Tibial nerve (tissue), 4 donors: Measurements from ENCODE around the gene TECPR1. TPM values are rescaled to one million over a fixed set of nuclear protein-coding genes. Genes with fewer than 3 reads are reported as not detected.

Experiments
- DNase-seq, 2 donors: peaks; one replicate each; pipeline ENCODE4 v3.0.0-alpha.2; 2019; ENCODE audit warnings: low spot score in 2 of 2
- H3K27ac ChIP-seq, 4 donors: fragments of 200-600 bp; sonication (generic) in 3 of 4; one replicate each; pipeline ENCODE4 v1.5.1; 2017 to 2019; ENCODE audit warnings: mild to moderate bottlenecking in 1 of 4
- H3K27me3 ChIP-seq, 2 donors: fragments of 200-600 bp; sonication (generic) in 1 of 2; one replicate each; pipeline versions ENCODE4 v1.5.1 to v1.6.0; 2017 to 2019
- H3K36me3 ChIP-seq, 3 donors: fragments of 200-600 bp; sonication (generic); one replicate each; pipeline ENCODE4 v1.5.1; 2018 to 2019
- H3K4me1 ChIP-seq, 4 donors: fragments of 200-600 bp; sonication (generic) in 3 of 4; one replicate each; pipeline ENCODE4 v1.5.1; 2017 to 2019
- H3K4me3 ChIP-seq, 4 donors: fragments of 200-600 bp; sonication (generic) in 3 of 4; one replicate each; pipeline ENCODE4 v1.5.1; 2017 to 2019; ENCODE audit warnings: mild to moderate bottlenecking in 1 of 4, moderate library complexity in 1 of 4
- H3K9me3 ChIP-seq, 4 donors: fragments of 200-600 bp; sonication (generic) in 3 of 4; one replicate each; pipeline ENCODE4 v1.5.1; 2017 to 2019
- CTCF ChIP-seq, 5 experiments: fragments of 200-600 bp in 3 of 5; fragments of 450-650 bp in 2 of 5; sonication (generic) in 3 of 5; IDR thresholded peaks; one replicate each; pipeline ENCODE4 v1.5.1; 2016 to 2019; ENCODE audit warnings: antibody characterized with exemption in 5 of 5, mild to moderate bottlenecking in 3 of 5, moderate library complexity in 2 of 5
- EP300 ChIP-seq, 2 donors: sonication (generic); formaldehyde crosslinking; IDR thresholded peaks; one replicate each; pipeline ENCODE4 v1.6.1; 2017; ENCODE audit warnings: antibody characterized with exemption in 2 of 2, mild to moderate bottlenecking in 1 of 2
- POLR2A ChIP-seq, 2 donors: fragments of 450-650 bp; IDR thresholded peaks; one replicate each; pipeline ENCODE4 v1.6.1; 2017; ENCODE audit warnings: antibody characterized with exemption in 2 of 2, mild to moderate bottlenecking in 2 of 2, moderate library complexity in 2 of 2
- WGBS, 2 donors: methylation state at CpG; one replicate each; pipeline ENCODE4 v1.1.5; 2018; 5-methylcytosine and 5-hydroxymethylcytosine counted together
- total RNA-seq, 4 donors: library from RNA; depleted of rRNA; stranded (reverse); fragments of >200 nt; gene quantifications; one replicate each; pipeline ENCODE4 v1.1.0, GENCODE V29; 2016

The TECPR1 gene
- total RNA-seq, 4 donors from 2014 or later, result 30.8 to 72.6 (median 41.2) TPM

GRCh38 chr7:98232799-98233198 is 19.2 kb downstream of the TECPR1 start:
- 80 to 92% methylated on average over 10 to 16 of the region's 16 CpGs for WGBS, 2 donors
- no peak for DNase-seq
- no peaks in the 10 kb centered on the region for H3K9me3 ChIP-seq
- no peak for TF ChIP-seq CTCF (IDR thresholded peaks at IDR 0.05)
- no peak for TF ChIP-seq POLR2A (IDR thresholded peaks at IDR 0.05)
- TF ChIP-seq EP300 (IDR thresholded peaks at IDR 0.05), result no peak
- H3K4me1 ChIP-seq, result no peaks in the 10 kb centered on the region
- no peak overlapping the region for H3K4me3 ChIP-seq
- no peaks in the 10 kb centered on the region for H3K27me3 ChIP-seq
- peaks cover 0 to 96% (median 1%) of the 10 kb centered on the region in 3 donors for H3K36me3 ChIP-seq
- no peak overlapping the region for H3K27ac ChIP-seq

DNA sequence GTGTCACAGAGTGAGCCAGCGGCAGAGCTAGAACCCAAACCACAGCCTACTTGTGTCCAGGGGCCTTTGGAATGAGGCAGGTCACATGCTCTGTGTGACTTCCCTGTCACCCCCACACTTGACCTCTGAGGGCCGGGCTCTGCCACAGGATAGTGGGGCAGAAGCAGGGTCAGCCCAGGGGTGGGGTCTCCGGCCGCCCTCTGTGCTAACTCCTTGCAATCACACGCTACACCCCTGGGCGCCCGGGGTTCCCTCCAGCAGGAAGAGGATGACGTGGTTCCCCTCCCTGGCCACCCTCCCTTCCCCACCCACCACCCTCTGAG is 19.8 kb downstream of the TECPR1 start:
- H3K27me3 ChIP-seq, result no peaks in the 10 kb centered on the region
- no peak overlapping the region for H3K27ac ChIP-seq
- no peaks in the 10 kb centered on the region for H3K4me1 ChIP-seq
- H3K4me3 ChIP-seq, result no peak overlapping the region
- TF ChIP-seq EP300 (IDR thresholded peaks at IDR 0.05) (no peak), CTCF (IDR thresholded peaks at IDR 0.05) (no peak), POLR2A (IDR thresholded peaks at IDR 0.05) (no peak)
- no peak for DNase-seq
- 83 to 89% methylated on average over 8 of the region's 8 CpGs for WGBS, 2 donors
- peaks cover 0 to 96% (median 0%) of the 10 kb centered on the region in 3 donors for H3K36me3 ChIP-seq
- no peaks in the 10 kb centered on the region for H3K9me3 ChIP-seq

DNA sequence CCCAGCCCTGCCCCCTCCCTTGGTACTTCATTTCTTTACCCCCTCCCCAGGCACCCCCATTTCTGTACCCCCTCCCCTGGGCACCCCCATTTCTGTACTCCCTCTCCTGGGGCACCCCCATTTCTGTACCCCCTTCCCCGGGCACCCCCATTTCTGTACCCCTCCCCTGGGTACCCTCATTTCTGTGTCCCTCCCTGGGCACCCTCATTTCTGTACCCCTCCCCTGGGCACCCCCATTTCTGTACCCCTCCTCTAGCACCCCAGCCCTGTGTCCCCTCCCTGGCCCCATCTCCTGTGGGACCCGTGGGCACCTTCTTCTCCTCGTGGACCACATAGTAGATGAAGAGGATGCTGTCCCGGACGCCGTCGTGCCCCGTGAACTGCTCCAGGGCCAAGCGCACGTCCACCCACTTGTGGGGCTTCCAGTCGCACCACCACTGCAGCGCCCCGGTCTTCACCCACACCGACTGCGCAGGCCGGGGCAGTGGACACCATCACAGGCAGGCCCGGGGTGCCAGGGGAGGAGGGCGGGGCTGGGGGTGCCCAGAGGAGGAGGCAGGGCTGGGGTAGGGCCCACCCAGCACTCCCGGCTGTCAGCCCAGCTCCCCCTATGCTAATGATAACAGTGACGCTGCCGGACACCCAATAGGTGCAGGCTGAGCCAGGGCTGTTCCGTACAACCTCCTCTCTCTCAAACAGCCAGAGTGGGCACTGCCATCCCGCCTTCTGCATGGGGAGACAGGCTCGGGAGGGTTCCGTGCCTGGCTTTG is 20.4 kb downstream of the TECPR1 start:
- Histone ChIP-seq H3K27ac (no peak overlapping the region), H3K4me3 (no peak overlapping the region), H3K9me3 (no peaks in the 10 kb centered on the region), H3K27me3 (no peaks in the 10 kb centered on the region), H3K36me3 (peaks cover 0 to 96% (median 0%) of the 10 kb centered on the region in 3 donors), H3K4me1 (no peaks in the 10 kb centered on the region)
- TF ChIP-seq POLR2A (IDR thresholded peaks at IDR 0.05) (no peak), EP300 (IDR thresholded peaks at IDR 0.05) (no peak), CTCF (IDR thresholded peaks at IDR 0.05) (no peak)
- DNase-seq, result no peak
- WGBS, 2 donors, result 88 to 92% methylated on average over 23 to 25 of the region's 25 CpGs

DNA sequence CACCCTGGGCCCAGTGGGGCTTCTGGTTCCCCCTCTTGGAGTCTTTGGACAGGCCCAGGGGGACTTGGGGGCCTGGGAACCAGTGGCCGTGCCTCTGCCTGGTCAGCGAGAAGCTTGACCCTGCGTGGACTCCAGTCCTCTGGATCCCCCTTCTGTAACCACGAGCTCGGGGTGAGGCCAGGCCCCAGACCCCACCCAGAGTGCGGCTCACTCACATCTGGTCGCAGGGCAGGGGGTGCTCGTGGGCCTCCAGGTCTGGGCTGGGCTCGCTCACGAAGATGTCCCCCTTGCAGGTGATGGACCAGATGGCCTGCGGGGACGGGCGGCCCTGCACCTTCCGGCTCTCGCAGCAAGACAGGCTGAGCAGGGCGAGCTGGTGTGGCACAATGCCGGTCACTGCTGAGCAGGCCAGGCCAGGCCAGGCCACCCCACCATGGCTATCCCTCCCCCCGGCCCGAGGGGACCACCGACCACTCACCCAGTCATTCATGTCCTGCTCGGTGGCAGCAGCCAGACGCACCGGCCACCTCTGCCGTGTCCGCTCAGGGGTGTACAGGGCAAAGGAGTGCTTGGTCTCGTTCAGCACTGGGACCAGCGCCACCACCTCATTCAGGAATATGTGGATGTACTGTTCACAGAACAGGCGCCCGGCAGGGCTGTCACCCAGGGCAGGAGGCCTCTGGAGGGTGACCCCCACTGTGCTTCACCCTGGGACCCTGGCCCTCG is 21.1 kb downstream of the TECPR1 start:
- 86 to 87% methylated on average over 16 to 27 of the region's 30 CpGs for whole genome bisulfite sequencing, 2 donors
- TF ChIP-seq CTCF (IDR thresholded peaks at IDR 0.05) (no peak), POLR2A (IDR thresholded peaks at IDR 0.05) (no peak), EP300 (IDR thresholded peaks at IDR 0.05) (no peak)
- H3K4me3 ChIP-seq, result no peak overlapping the region
- H3K36me3 ChIP-seq, result peaks cover 0 to 96% (median 0%) of the 10 kb centered on the region in 3 donors
- H3K4me1 ChIP-seq, result no peaks in the 10 kb centered on the region
- peak overlapping the region in 1 of 4 donors; percentile 17 for H3K27ac ChIP-seq
- no peaks in the 10 kb centered on the region for H3K9me3 ChIP-seq
- H3K27me3 ChIP-seq, result no peaks in the 10 kb centered on the region
- DNase-seq, result no peak
